GM19238 (cell line): ENCODE data around the gene NKX2-8.

ENCODE experiments used
- DNase-seq: peaks from one replicate; pipeline ENCODE4 v3.0.0; 2011; ENCODE audit warnings: low spot score; ENCODE audit not compliant: insufficient read length

The NKX2-8 gene

DNA sequence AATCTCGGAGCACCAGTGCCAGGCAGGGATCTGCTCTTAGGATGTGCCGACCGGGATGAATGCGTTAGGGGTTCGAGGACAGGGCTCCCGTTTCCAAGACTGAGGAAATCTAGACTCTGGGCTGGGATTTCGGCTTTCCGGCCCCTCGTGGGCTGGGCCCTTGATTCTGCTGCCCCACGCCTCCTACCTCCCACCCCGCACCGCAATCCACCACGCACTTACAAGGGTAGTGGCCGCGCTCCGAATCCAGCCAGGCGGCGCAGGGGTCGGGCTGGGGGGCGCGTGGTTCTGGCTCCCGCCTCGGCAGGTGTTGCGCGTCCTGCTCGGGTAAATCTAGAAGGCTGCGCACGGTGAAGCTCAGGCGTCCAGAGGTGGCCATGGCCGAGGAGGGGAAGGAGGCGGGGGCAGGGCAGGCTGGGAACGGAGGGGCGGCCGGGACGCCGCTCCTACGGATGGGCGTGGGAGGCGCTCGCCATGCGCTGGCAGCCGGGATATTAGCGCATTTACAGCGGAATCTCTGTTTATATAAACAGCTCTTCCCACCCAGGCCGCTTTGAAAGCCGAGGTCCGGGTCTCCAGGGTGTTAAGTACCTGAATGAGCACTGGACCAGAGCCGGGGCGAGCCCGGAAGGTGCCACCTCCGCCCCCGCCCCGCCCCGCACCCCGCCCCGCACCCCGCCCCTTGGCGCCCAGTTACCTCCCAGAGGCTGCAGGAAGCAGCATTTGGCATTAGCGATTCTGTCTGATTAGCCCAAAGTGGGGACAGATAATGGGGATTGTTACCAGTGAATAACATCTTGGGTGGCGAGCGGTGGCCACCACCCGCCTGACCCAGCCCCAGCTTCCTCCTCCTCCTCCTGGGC, at the start of gene NKX2-8:
Gene NKX2-8 (minus strand): TSS at position 604 of the 863 bp plus-strand sequence. CDS start 225 bp downstream, at position 379.
- DNase-seq = no peak

DNA sequence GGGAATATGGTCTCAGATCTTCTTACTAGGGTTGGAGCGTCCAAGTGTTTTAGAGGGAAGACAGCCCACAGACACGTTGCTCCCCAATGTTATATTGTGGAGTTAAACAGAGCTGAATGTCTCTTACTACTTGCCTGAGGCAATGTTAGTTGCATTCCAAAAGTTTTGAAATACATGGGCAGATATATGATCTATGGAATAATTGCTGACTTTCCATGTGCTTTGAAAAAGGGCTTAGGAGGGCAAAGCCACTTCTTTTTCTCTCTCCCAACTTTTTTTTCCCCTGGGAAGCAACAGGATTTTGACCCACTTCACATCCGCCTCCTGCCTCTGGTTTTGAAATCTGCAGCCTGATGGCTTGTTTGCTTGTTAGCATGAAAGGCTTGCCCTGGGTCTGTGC, 45.6 kb upstream of the NKX2-8 start:
- DNase-seq = no peak

- DNase-seq = no peak
Observed at GRCh38 chr14:36626151-36626550, 43.7 kb upstream of the NKX2-8 start.

DNA sequence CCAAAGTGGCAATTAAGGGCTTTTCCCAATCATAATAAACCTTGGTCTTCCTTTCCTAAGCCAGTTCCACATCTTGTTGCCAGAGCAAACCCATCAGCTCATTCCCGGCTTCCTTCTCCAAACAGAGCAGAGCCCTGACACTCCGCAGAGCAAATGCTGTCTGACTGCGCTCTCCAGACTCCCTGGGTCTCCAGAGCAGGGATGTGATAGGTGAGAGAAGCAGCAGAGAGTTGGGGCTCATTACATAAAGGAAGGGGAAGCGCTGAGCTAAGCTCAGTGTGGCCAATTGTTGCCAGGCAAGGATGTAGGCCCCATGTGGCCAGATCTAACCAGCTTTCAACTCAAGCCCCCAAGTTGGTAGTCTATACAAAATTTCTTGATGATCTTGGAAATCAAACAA, 43.0 kb upstream of the NKX2-8 start:
- DNase-seq = no peak

DNA sequence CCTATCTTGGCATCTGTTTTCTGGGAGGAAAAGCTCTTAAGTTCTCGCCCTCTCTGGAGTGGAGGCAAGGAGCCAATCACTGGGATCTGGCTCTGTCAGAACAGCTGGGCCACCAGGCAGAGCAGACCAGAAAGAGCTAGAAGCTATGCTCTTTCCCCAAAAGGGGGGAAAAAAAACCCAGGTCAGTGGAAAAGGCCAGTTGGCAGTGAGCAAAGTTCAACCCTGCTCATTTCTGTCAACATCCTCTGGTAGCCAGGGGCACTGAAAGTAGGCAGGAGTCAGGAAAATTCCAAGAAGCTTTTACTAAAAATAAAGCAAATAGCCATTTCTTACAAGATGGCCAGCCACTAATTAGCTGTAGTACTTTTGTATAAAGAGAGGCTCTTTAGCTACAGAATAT, 42.6 kb upstream of the NKX2-8 start:
- no peak for DNase-seq

DNA sequence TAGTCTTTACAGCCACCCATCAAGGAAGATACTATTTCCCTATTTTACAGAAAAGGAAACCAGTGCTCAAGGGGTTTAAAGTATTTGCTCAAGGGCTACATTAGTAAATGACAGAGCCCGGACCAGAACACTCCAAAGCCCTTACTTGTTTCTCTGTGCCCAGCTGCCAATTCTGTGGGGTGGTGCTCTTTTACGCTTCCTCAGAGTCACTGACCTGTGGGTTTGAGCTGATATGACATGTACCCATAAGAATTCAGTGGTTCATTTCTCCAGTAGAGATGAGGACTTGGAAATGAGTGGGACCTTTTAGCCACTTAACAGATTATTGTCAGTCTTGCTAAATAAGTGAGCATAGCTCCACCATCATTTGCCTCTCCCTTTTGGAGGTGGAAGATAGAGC, 37.4 kb upstream of the NKX2-8 start:
- DNase-seq = no peak

DNA sequence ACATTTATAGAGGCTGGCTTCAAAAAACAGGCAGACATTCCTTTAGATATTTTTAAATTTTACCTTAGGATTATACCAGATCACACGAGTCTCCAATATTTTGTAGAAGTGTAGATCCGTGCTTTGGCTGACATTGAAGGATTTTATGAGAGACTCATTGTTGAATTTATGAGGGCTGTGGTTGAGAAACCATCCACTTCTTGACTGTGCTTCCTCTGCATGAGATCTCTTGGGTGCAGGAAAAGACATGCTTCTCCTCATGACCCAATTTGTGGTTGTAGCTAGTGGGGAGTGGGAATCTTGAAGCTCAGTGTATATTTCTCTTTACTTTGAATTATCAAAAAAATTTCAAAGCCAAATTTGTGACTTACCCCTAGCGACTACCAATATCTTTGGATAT, 36.7 kb upstream of the NKX2-8 start:
- no peak for DNase-seq

GRCh38 chr14:36618641-36619040, 36.2 kb upstream of the NKX2-8 start:
- DNase-seq = no peak

- no peak for DNase-seq
Observed at GRCh38 chr14:36617824-36618223, 35.4 kb upstream of the NKX2-8 start.

- DNase-seq = no peak
Observed at GRCh38 chr14:36605506-36605857, 23.1 kb upstream of the NKX2-8 start.

- no peak for DNase-seq
Observed at GRCh38 chr14:36604757-36605505, 22.5 kb upstream of the NKX2-8 start.

- DNase-seq = no peak
Observed at GRCh38 chr14:36600431-36600830, 18.0 kb upstream of the NKX2-8 start.

DNA sequence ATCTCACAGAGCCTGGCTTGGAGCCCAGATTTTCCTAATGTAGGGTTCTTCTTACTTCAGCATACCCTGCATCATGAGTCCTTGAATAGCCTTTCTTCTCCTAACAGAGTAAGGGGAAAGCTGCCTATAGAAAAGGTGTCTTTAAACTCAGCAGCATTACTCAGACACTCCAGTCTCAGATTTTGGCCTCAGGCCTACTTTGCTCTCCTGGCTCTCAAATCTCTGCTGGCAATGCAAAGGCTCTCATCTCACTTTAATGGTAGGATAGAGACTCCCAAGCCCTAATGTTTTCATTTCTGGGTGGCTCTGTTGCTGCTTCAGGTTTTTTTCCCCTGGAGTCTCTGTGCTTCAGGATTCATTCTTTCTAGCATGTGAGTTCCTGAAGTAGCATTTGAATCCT, 9.1 kb upstream of the NKX2-8 start:
- DNase-seq = no peak

DNA sequence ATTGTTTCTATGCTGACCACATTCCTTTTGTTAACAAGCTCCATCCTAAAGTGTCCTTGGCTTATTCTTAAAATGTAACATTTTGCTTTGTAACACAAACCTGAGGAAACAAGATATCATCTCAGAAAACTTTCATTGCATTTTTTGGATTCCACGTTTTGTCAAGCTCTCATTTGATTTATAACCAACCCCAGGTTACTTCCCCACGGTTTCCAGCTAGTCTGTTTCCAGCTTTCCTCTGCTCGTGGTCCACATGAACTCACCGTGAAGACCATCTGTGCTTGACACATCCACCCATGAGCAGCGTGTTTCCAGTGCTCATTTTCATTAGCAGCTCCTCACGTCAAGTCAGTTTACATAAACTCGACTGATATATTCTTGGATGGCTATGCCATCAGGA, 6.4 kb upstream of the NKX2-8 start:
- DNase-seq = no peak

- DNase-seq = no peak
Observed at GRCh38 chr14:36588119-36588518, 5.7 kb upstream of the NKX2-8 start.

GRCh38 chr14:36585100-36585499, 2.7 kb upstream of the NKX2-8 start:
- DNase-seq = no peak

- DNase-seq = no peak
Observed at GRCh38 chr14:36583893-36584811, 1.7 kb upstream of the NKX2-8 start.

DNA sequence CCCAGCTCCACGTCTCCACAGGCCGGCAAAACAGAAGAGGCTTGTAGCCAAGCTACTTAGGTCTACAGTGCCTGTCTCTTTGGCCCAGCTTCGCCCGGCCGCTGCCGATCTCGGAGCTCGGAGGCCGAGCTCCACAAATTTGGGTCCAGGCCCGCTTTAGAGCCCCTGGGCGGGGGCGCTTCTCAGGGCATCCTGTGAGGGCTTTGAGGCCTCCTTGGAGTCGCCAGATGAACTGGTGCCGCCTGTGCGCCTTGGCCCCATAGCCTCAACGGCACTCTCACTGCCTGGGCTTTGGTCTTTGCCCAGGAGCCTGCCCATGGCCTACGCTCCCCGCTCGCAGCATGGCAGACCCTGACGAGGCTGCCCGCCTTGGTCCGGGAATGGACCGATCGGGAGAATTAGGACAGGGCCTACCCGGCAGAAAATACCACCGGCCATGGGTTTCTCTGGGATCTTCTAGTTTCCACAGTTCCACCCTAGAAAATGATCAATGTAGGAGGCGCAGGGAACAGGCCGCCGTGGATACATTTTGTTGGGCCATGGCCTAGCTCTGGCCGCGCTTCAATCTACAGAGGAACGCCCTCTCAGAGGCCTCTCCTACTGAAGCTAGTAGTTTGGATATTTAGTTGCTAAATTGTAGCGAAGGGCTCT, 953 bp upstream of the NKX2-8 start:
- DNase-seq = no peak

GRCh38 chr14:36582874-36583241, 444 bp upstream of the NKX2-8 start:
- DNase-seq = no peak

DNA sequence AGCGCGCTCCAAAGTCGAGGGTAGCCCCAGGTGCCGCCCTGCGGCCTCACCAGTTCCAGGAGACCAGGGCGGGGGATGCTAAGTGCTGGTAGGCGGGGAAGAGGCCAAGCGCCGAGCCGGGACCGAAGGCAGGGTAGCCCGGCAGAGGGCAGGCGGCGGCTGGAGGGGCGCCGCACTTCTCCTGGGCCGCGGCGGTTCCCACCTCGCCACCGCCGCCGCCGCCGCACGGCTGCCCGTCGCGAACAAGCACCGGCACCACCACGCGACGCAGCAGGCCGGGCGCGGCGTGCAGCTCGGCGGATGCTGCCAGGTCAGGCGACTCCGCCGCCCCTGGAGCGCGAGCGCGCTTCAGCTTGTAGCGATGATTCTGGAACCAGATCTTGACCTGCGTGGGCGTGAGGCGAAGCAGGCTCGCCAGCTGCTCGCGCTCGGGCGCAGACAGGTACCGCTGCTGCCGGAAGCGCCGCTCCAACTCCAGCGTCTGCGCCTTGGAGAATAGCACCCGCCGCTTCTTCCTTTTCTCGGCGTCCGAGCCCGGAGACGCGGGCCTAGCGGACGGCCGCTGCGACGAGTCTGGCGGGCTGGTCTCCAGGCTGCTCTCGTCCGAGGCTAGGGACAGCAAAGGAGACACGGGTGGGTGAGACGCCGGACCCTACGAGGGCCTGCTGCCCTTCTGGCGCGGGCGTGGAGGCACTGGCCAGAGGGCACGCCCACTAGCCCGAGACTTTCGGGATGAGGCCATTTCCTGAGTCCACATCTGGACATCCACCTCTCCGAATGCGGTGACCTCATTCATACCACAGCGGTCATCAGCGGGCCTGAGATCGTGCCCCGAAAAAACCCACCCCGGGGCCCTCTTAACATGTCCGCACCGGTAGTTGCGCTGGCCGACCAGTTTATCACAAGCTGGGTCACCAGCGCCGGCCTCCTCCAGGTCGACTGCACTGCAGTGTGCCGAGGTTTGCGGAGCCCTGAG, 1.3 kb downstream of the NKX2-8 start:
- no peak for DNase-seq
